HG03095 (cell line): ENCODE data around the gene TGFB3.

Experiments used
- ATAC-seq: cut with Tn5 transposase; IDR thresholded peaks from one replicate; pipeline ENCODE4 v1.9.1; 2021; ENCODE audit warnings: moderate library complexity; ENCODE audit not compliant: unreplicated experiment

The TGFB3 gene

DNA sequence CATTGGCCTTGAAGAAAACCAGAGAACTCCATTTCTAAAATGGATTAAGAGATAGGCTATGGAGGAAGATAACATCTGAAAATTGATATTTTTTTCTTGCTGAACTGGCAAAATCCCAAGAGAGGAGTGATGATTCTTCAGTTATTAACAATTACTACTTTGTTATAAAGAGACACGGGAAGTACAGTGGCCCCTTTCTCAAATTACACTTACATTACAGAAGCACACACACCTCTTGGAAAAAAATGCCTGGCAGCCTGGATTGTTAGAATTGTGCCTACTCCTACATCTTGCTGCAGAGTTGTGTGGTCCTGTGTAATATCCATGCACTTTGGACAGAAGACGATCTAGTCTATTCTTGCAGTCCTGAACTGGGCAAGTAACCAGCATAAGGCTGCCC, 71.7 kb downstream of the TGFB3 start:
- ATAC-seq: no peak

DNA sequence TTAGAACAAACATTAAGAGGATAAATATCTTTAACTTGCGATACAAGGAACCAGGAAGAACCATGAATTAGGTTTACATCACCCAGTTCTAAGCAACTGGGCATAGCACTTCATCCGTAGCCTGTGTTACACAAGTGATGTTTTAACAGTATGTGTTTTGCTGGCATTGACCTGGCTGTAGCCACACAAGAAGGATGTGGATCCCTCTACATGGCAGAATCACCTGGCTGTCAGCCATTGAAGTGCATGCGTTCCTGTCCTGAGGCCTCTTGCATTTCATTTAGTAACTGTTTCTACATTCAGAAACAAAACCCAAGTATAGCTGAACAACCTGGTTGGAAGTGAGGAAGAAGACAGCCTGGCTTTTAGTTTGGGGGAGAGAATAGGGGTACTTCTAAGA, 72.2 kb downstream of the TGFB3 start:
- no peak for ATAC-seq
